H9 (cell line): ENCODE results near the gene KRTAP10-10. TPM values are rescaled to one million over a fixed set of nuclear protein-coding genes. Genes with fewer than 3 reads are reported as not detected.

Source experiments
- DNase-seq: peaks from one replicate; pipeline ENCODE4 v3.0.0-alpha.2; 2017
- H2AFZ ChIP-seq: one replicate; pipeline ENCODE4 v1.6.1; 2013; ENCODE audit warnings: mild to moderate bottlenecking, low read length, control low read depth, moderate library complexity
- H2AK5ac ChIP-seq: 2 replicates; pipeline ENCODE4 v1.6.1; 2013; ENCODE audit warnings: low read length, control low read depth, mixed read lengths; ENCODE audit not compliant: insufficient read length
- H2BK120ac ChIP-seq: one replicate; pipeline ENCODE4 v1.6.1; 2013; ENCODE audit warnings: low read depth, mild to moderate bottlenecking, low read length, control low read depth, inconsistent platforms; ENCODE audit not compliant: poor library complexity, severe bottlenecking
- H2BK12ac ChIP-seq: 2 replicates; pipeline ENCODE4 v1.6.1; 2013; ENCODE audit warnings: low read length, control low read depth, mixed read lengths, low read depth; ENCODE audit not compliant: insufficient read length
- H2BK15ac ChIP-seq: 2 replicates; pipeline ENCODE4 v1.6.1; 2013; ENCODE audit warnings: low read depth, low read length, control low read depth
- H2BK20ac ChIP-seq: one replicate; pipeline ENCODE4 v1.6.1; 2013; ENCODE audit warnings: low read depth, mild to moderate bottlenecking, low read length, control low read depth, inconsistent platforms; ENCODE audit not compliant: poor library complexity, severe bottlenecking
- H2BK5ac ChIP-seq: 2 replicates; pipeline ENCODE4 v1.6.1; 2013; ENCODE audit warnings: low read length, control low read depth, mixed read lengths; ENCODE audit not compliant: insufficient read length
- H3K14ac ChIP-seq: 2 replicates; pipeline ENCODE4 v1.6.1; 2013; ENCODE audit warnings: low read length, control low read depth; ENCODE audit not compliant: insufficient read depth
- H3K18ac ChIP-seq: 2 replicates; pipeline ENCODE4 v1.6.1; 2013; ENCODE audit warnings: low read depth, mild to moderate bottlenecking, mixed read lengths, low read length, control low read depth; ENCODE audit not compliant: insufficient read length
- H3K23ac ChIP-seq: 2 replicates; pipeline ENCODE4 v1.6.1; 2013; ENCODE audit warnings: low read length, control low read depth, mixed read lengths, low read depth; ENCODE audit not compliant: insufficient read length
- H3K23me2 ChIP-seq: 2 replicates; pipeline ENCODE4 v1.6.1; 2013; ENCODE audit warnings: low read depth, mild to moderate bottlenecking, mixed read lengths, low read length, control low read depth; ENCODE audit not compliant: insufficient read length, poor library complexity, severe bottlenecking
- H3K27ac ChIP-seq: 2 replicates; pipeline ENCODE4 v1.5.1; 2013; ENCODE audit warnings: low read length, control low read depth, mixed read lengths, low read depth; ENCODE audit not compliant: insufficient read length
- H3K27me3 ChIP-seq: 2 replicates; pipeline ENCODE4 v1.6.1; 2013; ENCODE audit warnings: low read length, control low read depth, inconsistent platforms; ENCODE audit not compliant: insufficient read depth
- H3K4ac ChIP-seq: 2 replicates; pipeline ENCODE4 v1.6.1; 2013; ENCODE audit warnings: low read depth, mild to moderate bottlenecking, control low read depth, inconsistent platforms, low read length, moderate library complexity
- H3K4me1 ChIP-seq: 2 replicates; pipeline ENCODE4 v1.6.1; 2013; ENCODE audit warnings: low read length, control low read depth, inconsistent platforms; ENCODE audit not compliant: insufficient read depth
- H3K4me2 ChIP-seq: 2 replicates; pipeline ENCODE4 v1.6.1; 2013; ENCODE audit warnings: low read length, control low read depth, mixed read lengths; ENCODE audit not compliant: insufficient read length, insufficient read depth
- H3K56ac ChIP-seq: 2 replicates; pipeline ENCODE4 v1.6.1; 2013; ENCODE audit warnings: low read depth, mild to moderate bottlenecking, mixed read lengths, low read length, control low read depth; ENCODE audit not compliant: insufficient read length
- H3K79me1 ChIP-seq: 2 replicates; pipeline ENCODE4 v1.6.1; 2013; ENCODE audit warnings: low read depth, mild to moderate bottlenecking, moderate library complexity, low read length, control low read depth, inconsistent platforms; ENCODE audit not compliant: insufficient read depth, poor library complexity, severe bottlenecking
- H3K79me2 ChIP-seq: 2 replicates; pipeline ENCODE4 v1.6.1; 2013; ENCODE audit warnings: low read length, control low read depth, inconsistent platforms; ENCODE audit not compliant: insufficient read depth
- H3K9ac ChIP-seq: 2 replicates; pipeline ENCODE4 v1.6.1; 2013; ENCODE audit warnings: low read length, control low read depth, mixed read lengths; ENCODE audit not compliant: insufficient read length; ENCODE audit errors: extremely low read depth
- H3K9me3 ChIP-seq: one replicate; pipeline ENCODE4 v1.6.1; 2013; ENCODE audit warnings: low read depth, low read length, inconsistent platforms; ENCODE audit not compliant: control insufficient read depth
- H3T11ph ChIP-seq: one replicate; pipeline ENCODE4 v1.6.1; 2013; ENCODE audit warnings: mild to moderate bottlenecking, low read length, control low read depth, inconsistent platforms
- H4K20me1 ChIP-seq: one replicate; pipeline ENCODE4 v1.6.1; 2013; ENCODE audit not compliant: control insufficient read depth, insufficient read length, insufficient read depth
- H4K5ac ChIP-seq: 2 replicates; pipeline ENCODE4 v1.6.1; 2013; ENCODE audit warnings: low read depth, mild to moderate bottlenecking, mixed read lengths, low read length, control low read depth; ENCODE audit not compliant: insufficient read length
- H4K8ac ChIP-seq: replicated peaks from 2 replicates; pipeline ENCODE4 v1.6.1; 2013; ENCODE audit warnings: low read length, control low read depth, mixed read lengths, low read depth; ENCODE audit not compliant: insufficient read length
- H4K91ac ChIP-seq: 2 replicates; pipeline ENCODE4 v1.6.1; 2013; ENCODE audit warnings: low read depth, mild to moderate bottlenecking, moderate library complexity, mixed read lengths, low read length, control low read depth; ENCODE audit not compliant: insufficient read length
- H3K27ac Mint-ChIP-seq, 3 experiments: 2 replicates in 2 of 3; 3 replicates in 1 of 3; pipeline ENCODE4 v1.8.0; 2020 to 2021; ENCODE audit warnings: mixed read lengths in 3 of 3, mild to moderate bottlenecking in 1 of 3, moderate library complexity in 1 of 3
- H3K27me3 Mint-ChIP-seq: 2 replicates; pipeline ENCODE4 v1.8.0; 2021; ENCODE audit warnings: low read depth, mild to moderate bottlenecking, moderate library complexity, mixed read lengths
- H3K36me3 Mint-ChIP-seq, 3 experiments: 2 replicates in 2 of 3; 3 replicates in 1 of 3; pipeline ENCODE4 v1.8.0; 2020 to 2021; ENCODE audit warnings: low read depth in 3 of 3, mixed read lengths in 3 of 3; ENCODE audit not compliant: insufficient read depth in 1 of 3
- H3K4me1 Mint-ChIP-seq, 2 experiments: 2 replicates each; pipeline ENCODE4 v1.8.0; 2020; ENCODE audit warnings: mixed read lengths in 2 of 2
- H3K4me3 Mint-ChIP-seq, 2 experiments: 2 replicates in 1 of 2; 3 replicates in 1 of 2; pipeline ENCODE4 v1.8.0; 2020 to 2021; ENCODE audit warnings: mild to moderate bottlenecking in 2 of 2, mixed read lengths in 2 of 2, moderate library complexity in 1 of 2
- H3K9me3 Mint-ChIP-seq, 2 experiments: 2 replicates in 1 of 2; 3 replicates in 1 of 2; pipeline ENCODE4 v1.8.0; 2020; ENCODE audit warnings: mild to moderate bottlenecking in 2 of 2, mixed read lengths in 2 of 2, moderate library complexity in 1 of 2
- CTCF ChIP-seq: fragments of 200-600 bp; sonication (generic); conservative IDR thresholded peaks from 3 replicates; pipeline ENCODE4 v1.8.0; 2021; ENCODE audit warnings: antibody characterized with exemption, mild to moderate bottlenecking
- WGBS: extraction: QIAGEN DNeasy Blood & Tissue Kit; methylation state at CpG from one replicate; pipeline ENCODE4 v1.1.7; 2013; ENCODE audit warnings: missing lambda C conversion rate, low lambda C conversion rate, mixed read lengths; ENCODE audit not compliant: insufficient read length; ENCODE audit errors: extremely low coverage; 5-methylcytosine and 5-hydroxymethylcytosine counted together
- total RNA-seq: library from RNA; stranded (reverse); gene quantifications from 2 replicates; pipeline ENCODE4 v1.2.1, GENCODE V29; 2021

Gene KRTAP10-10
- total RNA-seq, 1 experiment from 2014 or later = not detected

DNA sequence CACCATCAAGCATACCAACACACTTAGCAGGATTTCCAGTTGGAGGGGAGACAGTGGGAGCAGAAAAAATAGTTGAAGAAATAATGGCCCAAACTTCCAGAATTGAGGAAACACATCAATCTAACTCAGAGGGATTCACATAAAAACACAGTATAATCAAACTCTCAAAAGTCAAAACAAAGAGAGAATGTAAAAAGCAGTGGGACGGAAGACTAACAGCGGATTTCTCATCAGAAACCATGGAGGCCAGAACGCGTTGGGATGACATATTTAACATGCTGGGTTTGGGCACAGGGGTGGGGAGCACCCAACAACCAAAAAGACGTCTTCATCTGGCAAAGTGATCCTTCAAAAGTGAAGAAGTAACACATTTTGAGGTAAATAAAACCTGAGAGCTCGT lies 17.3 kb upstream of the KRTAP10-10 start:
- H3K56ac ChIP-seq = no peak overlapping the region
- H3K79me1 ChIP-seq = no peaks in the 10 kb centered on the region
- no peaks in the 10 kb centered on the region for H3K4me1 ChIP-seq
- TF ChIP-seq CTCF = no peak
- peaks cover 4% of the 10 kb centered on the region for H3K27me3 Mint-ChIP-seq
- no peak overlapping the region for H2BK12ac ChIP-seq
- no peak overlapping the region for H2AK5ac ChIP-seq
- no peak overlapping the region for H3K4me3 Mint-ChIP-seq
- H3K27ac Mint-ChIP-seq = no peak overlapping the region
- H2BK5ac ChIP-seq = no peak overlapping the region
- no peak for DNase-seq
- no peak overlapping the region for H3K4me2 ChIP-seq
- no peaks in the 10 kb centered on the region for H3K27me3 ChIP-seq
- no peak overlapping the region for H4K91ac ChIP-seq
- H2AFZ ChIP-seq = no peak overlapping the region
- no peak overlapping the region for H2BK20ac ChIP-seq
- no peak overlapping the region for H3K18ac ChIP-seq
- H3K23ac ChIP-seq = no peak overlapping the region
- no peak overlapping the region for H3K4ac ChIP-seq
- no peaks in the 10 kb centered on the region for H4K20me1 ChIP-seq
- peaks cover 24 to 27% of the 10 kb centered on the region in 2 experiments for H3K4me1 Mint-ChIP-seq
- WGBS = no CpG with 5 or more reads among the region's 6 CpGs
- H3T11ph ChIP-seq = no peak overlapping the region
- H3K9me3 ChIP-seq = peaks cover 4% of the 10 kb centered on the region
- H2BK15ac ChIP-seq = no peak overlapping the region
- no peak overlapping the region for H4K8ac ChIP-seq
- H3K27ac ChIP-seq = no peak overlapping the region
- no peak overlapping the region for H2BK120ac ChIP-seq
- no peak overlapping the region for H3K14ac ChIP-seq
- H4K5ac ChIP-seq = no peak overlapping the region
- no peak overlapping the region for H3K9ac ChIP-seq
- H3K23me2 ChIP-seq = no peaks in the 10 kb centered on the region
- peaks cover 12 to 44% (median 30%) of the 10 kb centered on the region in 3 experiments for H3K36me3 Mint-ChIP-seq
- H3K79me2 ChIP-seq = no peaks in the 10 kb centered on the region
- peaks cover 47 to 52% of the 10 kb centered on the region in 2 experiments for H3K9me3 Mint-ChIP-seq
